GM19372 (cell line): ENCODE results near the gene WDR45.

Experiments used
- ATAC-seq: cut with Tn5 transposase; IDR thresholded peaks from one replicate; pipeline ENCODE4 v1.9.1; 2021; ENCODE audit warnings: mild to moderate bottlenecking, low read depth, moderate library complexity; ENCODE audit not compliant: unreplicated experiment

Gene WDR45

DNA sequence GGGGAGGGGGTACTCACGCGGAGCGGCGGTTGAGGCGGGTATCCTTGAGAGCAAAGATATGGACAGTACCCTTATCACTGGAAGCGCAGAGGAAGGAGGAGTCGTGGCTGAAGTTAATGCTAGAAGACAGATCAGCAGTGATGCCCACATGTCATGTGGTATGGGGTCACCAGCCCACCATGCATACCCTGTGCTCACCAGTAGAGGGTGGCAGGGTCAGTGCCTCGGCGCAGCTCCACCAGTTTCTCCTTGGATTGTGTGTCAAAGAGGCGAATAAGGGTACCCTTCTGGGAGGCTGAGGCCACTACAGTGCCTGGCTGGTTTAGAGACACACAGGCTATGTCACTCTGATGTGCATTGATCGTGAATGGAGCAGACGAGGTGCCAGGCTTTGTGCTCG lies 4.3 kb downstream of the WDR45 start:
- no peak for ATAC-seq

DNA sequence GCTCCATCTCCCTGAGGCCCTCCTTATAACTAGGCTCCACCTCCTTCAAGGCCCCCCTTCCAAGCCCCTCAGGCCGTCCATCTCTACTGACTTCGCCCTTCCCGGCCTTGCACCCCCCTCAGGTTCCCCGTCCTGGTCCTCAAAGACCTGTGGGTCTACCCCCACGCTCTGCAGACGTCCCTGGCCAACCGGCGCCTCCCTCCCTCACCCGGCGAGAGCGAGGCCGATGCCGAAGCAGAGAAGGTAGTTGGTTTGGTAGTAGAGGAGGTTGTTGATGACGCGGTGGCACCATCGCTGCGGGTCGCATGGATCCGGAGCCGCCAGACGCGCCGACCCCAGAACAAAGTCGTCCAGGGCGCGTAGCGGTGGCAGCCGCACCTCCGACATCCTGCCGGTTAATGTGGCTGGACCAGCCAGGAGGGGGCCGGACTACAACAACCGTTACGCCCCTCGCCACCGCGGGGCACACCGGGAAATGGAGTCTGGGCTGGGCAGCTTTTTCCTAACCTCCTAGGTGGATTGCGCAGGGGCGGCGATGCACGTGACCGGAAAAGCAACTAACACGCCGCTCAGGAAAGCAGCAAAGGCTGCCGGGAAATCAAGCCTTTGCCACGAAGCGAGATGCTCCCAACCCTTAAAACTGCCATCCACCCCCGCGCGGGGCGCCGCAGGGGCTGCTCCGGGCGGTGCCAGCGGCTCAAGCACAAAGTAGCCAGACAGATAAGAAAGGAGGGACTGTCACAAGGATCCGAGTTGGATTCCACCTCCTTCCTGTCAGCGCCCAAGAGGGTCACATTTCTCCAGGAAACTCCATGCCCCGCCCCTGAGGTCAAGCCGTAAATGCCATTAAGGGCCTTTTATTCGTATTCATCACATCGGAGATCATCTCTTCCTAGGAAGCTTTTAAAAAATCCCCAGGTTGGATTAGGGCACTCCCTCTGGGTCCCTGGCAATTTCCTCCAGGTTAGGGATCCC lies 5.8 kb downstream of the WDR45 start, which contains the start of gene PRAF2:
Gene PRAF2 (minus strand): TSS at position 402 of the 975 bp plus-strand sequence. CDS start 15 bp downstream, at position 387.
- ATAC-seq = peak; percentile 97

GRCh38 chrX:49072712-49073095 lies 7.0 kb downstream of the WDR45 start:
- ATAC-seq = no peak

DNA sequence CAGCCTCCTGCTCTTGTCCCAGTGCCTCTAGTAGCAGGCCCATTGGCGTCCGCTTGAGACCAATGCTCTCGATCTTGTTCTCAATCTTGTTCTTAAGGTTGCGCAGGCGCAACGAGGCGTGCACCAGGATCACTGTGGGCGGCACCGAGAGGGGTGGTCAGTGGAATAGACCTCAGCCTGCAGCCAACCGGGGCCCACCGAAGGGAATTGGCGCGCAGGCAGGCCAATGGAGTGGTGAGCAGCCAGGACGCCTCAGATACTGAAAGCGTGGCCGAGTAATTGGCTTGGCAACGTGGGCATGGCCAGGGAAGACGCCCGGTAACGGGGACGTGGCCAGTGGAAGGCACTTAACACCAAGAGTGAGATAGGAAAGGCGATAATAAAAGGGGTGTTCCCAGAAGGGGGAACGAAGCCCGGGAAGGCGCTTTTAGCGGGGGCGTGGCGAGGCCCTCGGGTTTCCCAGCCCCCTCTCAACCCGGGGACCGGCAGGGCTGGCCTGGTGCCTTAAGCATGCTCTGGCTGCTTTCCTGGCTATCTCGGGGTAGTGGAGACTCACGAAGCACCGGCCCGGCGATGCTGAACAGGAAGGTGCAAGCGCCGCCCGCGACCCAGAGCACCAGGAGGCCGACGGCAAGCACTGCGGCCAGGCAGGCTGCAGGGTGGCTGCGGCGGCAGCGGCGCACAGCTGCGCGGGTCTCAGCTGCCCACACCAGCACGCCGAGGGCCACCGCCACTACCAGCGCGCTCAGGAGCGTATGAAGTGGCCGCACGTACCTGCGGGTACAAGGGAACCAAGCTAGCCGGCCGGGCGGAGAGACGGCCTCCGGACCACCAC lies 7.6 kb downstream of the WDR45 start:
- no peak for ATAC-seq

DNA sequence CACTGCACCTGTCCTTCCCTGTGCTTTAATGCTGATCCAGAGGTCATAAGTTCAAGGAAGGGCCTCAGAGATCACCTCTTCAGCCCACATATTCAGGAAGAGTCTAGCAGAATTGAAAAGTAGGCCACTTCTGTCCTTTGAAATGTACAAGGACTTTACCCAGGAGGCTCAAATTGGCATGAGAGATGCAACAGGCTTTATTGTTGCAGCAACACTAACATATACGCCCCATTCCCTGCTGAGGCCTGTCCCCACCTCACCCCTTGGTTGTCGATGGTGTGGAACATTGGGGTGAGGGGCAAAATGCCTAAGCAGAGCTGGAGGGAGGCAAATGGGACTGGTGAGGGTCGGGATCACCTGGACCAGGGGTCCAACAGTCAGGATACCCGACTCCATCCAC lies 8.7 kb downstream of the WDR45 start:
- no peak for ATAC-seq

DNA sequence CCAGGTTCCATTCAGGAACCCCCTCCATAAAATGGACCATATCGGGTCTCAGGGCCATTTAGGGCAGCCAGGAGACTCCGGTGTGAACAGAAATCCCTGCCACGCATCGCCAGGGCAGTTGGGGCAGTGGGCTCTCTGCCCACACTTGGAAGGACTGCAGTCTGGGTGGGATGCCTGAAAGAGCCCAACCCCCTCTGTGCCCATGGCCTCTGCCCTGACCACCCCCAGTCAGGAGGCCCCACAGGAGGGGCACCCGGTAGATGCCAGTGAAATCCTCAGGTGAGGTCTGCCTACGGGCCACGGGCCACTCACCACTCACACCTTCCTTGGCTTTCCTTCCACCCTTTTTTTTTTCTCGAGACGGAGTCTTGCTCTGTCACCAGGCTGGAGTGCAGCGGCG lies 10.6 kb downstream of the WDR45 start:
- ATAC-seq = no peak

DNA sequence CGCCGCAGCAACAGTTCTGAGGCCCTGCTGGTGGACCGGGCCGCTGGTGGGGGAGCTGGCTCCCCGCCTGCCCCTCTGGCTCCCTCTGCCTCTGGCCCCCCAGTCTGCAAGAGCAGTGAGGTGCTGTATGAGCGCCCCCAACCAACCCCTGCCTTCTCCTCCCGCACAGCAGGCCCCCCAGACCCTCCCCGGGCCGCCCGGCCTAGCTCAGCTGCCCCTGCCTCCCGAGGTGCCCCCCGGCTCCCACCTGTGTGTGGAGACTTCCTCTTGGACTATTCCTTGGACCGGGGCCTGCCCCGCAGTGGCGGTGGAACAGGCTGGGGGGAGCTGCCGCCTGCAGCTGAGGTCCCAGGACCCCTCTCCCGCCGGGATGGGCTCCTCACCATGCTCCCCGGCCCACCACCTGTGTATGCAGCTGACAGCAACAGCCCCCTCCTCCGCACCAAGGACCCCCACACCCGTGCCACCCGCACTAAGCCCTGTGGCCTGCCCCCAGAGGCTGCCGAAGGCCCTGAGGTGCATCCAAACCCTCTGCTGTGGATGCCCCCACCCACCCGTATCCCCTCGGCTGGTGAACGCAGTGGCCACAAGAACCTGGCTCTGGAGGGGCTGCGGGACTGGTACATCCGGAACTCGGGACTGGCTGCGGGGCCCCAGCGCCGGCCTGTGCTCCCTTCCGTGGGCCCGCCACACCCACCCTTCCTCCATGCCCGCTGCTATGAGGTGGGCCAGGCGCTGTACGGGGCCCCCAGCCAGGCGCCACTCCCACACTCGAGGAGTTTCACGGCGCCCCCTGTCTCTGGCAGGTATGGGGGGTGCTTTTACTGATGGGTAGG lies 12.2 kb downstream of the WDR45 start:
- no peak for ATAC-seq

GRCh38 chrX:49066690-49067089 lies 13.0 kb downstream of the WDR45 start:
- no peak for ATAC-seq

- no peak for ATAC-seq
Measured at GRCh38 chrX:49066278-49066677, 13.4 kb downstream of the WDR45 start.

DNA sequence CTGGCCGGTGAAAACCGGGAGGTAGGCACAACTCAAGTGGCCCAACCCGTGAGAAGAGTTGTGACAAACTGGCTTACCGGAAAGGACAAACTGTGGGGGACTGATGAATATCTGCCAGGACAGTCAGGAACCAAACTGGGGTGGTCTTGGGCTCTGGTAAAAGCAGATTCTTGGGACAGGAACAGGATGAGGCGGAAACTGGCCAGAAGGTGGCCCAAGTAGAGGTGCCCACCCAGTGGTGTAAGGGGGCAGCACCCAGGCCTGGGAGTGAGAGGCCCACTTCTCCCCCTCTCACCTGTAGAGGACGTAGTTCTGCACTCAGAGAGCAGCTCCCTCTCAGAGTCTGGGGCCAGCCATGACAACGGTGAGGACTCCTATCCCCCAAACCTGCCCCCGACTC lies 15.0 kb downstream of the WDR45 start:
- no peak for ATAC-seq

DNA sequence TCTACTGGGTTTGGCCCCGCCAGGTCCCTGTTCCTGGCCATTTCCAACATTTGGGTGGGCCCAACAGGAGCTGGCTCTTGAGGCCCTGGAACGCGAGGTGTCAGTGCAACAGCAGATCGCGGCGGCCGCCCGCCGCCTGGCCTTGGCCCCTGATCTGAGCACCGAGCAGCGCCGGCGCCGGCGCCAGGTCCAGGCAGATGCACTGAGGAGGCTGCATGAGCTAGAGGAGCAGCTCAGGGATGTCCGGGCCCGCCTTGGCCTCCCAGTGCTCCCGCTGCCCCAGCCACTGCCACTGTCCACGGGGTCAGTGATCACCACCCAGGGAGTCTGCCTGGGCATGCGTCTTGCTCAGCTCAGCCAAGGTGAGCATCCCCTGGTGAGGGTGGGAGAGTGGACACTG lies 15.4 kb downstream of the WDR45 start:
- ATAC-seq = no peak

- ATAC-seq = no peak
Measured at GRCh38 chrX:49063715-49064114, 16.0 kb downstream of the WDR45 start.

DNA sequence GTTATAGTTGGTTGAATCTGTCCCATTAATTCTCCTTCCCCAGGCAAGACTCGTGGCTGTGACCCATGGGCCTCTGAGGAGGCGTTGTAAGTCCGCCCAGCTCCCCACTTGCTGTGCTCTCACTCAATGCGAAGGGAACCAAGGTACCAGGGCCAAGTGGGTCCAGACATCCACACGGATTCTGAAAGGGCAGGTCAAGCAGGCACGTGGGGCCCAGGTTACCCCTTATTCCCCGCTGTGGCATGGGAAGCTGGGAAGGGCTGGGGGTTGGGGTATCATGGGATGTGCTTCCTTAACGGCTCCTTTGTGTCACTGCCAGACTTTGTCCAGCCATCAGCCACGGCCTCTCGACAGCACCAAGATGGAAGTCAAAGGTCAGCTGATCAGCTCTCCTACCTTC lies 17.8 kb downstream of the WDR45 start:
- ATAC-seq = no peak

DNA sequence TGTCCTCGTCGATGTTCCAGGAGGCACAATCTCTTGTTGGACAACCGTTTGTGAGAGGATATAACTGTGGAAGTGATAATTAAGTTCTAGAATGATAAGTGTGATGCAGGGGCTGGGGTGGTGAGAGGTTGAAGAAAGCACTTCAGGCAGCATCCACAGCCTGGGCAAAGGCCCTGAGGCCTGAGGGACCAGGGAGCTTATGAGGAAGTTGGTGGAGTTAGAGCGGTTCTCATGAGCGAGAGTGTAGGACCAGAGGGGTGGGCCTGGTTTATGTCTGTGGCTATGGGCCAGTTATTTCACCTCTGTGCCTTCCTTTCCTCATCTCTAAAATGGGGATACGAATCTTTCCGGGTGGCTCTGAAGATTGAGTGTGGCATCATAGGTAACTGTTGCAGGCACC lies 18.2 kb downstream of the WDR45 start:
- ATAC-seq = no peak

DNA sequence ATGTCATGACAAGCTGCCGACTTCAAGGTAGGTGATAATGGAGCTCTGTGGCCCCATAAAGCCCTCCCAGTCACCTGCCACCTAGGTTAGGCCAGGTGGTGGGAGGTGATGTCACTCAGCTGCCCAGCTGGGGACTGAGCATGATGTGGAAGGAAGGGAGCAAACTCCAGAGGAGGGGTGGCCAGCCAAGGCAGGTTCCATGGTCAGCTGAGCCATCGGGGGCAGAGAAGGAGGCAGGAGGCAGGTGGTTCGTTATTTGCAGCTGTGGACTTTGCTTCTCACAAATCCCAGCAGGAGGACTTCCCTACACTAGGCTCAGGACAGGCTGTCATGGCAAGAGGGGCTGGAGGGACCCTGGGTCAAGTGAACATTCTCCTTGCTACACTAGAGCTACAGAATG lies 18.8 kb downstream of the WDR45 start:
- no peak for ATAC-seq

DNA sequence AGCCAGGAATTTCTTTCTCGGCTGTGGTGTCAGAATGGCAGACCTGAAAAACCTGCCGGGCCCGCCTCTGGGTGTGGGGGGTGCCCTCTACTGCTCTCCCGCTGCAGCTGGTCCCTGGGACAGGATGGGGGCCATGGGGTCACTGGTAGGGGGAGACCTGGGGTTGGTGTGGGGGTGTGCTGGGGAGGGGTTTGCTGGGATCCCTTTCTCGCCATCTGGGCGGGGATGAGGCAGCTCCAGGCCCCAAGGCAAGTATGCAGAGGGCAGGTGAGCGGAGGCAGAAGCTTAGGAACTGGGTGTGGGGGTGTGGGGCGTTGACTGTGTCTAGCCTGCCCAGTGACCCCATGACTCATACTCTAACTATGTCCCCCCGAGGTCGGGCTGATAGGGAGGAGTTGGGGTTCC lies 20.0 kb downstream of the WDR45 start:
- no peak for ATAC-seq

- ATAC-seq = no peak
Measured at GRCh38 chrX:49059201-49059600, 20.5 kb downstream of the WDR45 start.

GRCh38 chrX:49058794-49059193 lies 20.9 kb downstream of the WDR45 start, which contains the start of gene CCDC120:
CCDC120 (plus strand) TSS chrX:49058999; CDS start chrX:49062042, 3,043 bp downstream.
- ATAC-seq = no peak

GRCh38 chrX:49054073-49054762 lies 25.5 kb downstream of the WDR45 start:
- ATAC-seq = no peak
